Hepatocyte (in vitro differentiated cells): ENCODE results near the gene MBNL1. TPM values are rescaled to one million over a fixed set of nuclear protein-coding genes. Genes with fewer than 3 reads are reported as not detected.

Experiments
- DNase-seq: peaks from one replicate; pipeline ENCODE4 v3.0.0-alpha.2; 2016; ENCODE audit warnings: low spot score
- H2AFZ ChIP-seq: fragments of 200-600 bp; sonication (generic); 2 replicates; pipeline ENCODE4 v1.6.0; 2016; ENCODE audit warnings: antibody characterized with exemption, mild to moderate bottlenecking
- H3K27ac ChIP-seq: fragments of 200-600 bp; sonication (generic); 2 replicates; pipeline ENCODE4 v1.5.1; 2016; ENCODE audit warnings: mild to moderate bottlenecking
- H3K27me3 ChIP-seq: fragments of 200-600 bp; sonication (generic); 2 replicates; pipeline ENCODE4 v1.6.1; 2016
- H3K36me3 ChIP-seq: fragments of 200-600 bp; sonication (generic); replicated peaks from 2 replicates; pipeline ENCODE4 v1.5.1; 2016; ENCODE audit warnings: low read depth; ENCODE audit not compliant: insufficient read depth
- H3K4me1 ChIP-seq: fragments of 200-600 bp; sonication (generic); 2 replicates; pipeline ENCODE4 v1.5.1; 2016; ENCODE audit warnings: mild to moderate bottlenecking, moderate library complexity; ENCODE audit not compliant: insufficient read depth
- H3K4me2 ChIP-seq: fragments of 200-600 bp; sonication (generic); 2 replicates; pipeline ENCODE4 v1.6.0; 2016
- H3K4me3 ChIP-seq: fragments of 200-600 bp; sonication (generic); 2 replicates; pipeline ENCODE4 v1.5.1; 2016; ENCODE audit warnings: mild to moderate bottlenecking
- H3K79me2 ChIP-seq: fragments of 200-600 bp; sonication (generic); 2 replicates; pipeline ENCODE4 v1.6.0; 2017; ENCODE audit warnings: mild to moderate bottlenecking
- H3K9me2 ChIP-seq: fragments of 200-600 bp; sonication (generic); replicated peaks from 2 replicates; pipeline ENCODE4 v1.6.0; 2017; ENCODE audit warnings: mild to moderate bottlenecking; ENCODE audit not compliant: insufficient read depth
- H3K9me3 ChIP-seq: fragments of 200-600 bp; sonication (generic); 2 replicates; pipeline ENCODE4 v1.5.1; 2016; ENCODE audit warnings: low read depth, mild to moderate bottlenecking
- H4K20me1 ChIP-seq: fragments of 200-600 bp; sonication (generic); 2 replicates; pipeline ENCODE4 v1.6.0; 2016; ENCODE audit warnings: mild to moderate bottlenecking; ENCODE audit not compliant: insufficient read depth, poor library complexity, severe bottlenecking
- CTCF ChIP-seq: fragments of 200-600 bp; sonication (generic); IDR thresholded peaks from 2 replicates; pipeline ENCODE4 v1.5.1; 2016; ENCODE audit warnings: antibody characterized with exemption, mild to moderate bottlenecking; ENCODE audit not compliant: poor library complexity
- EZH2 ChIP-seq: fragments of 200-600 bp; sonication (generic); IDR thresholded peaks from 2 replicates; pipeline ENCODE4 v1.6.1; 2016; ENCODE audit warnings: antibody characterized with exemption, mild to moderate bottlenecking, borderline replicate concordance
- EZH2phosphoT487 ChIP-seq: fragments of 200-600 bp; sonication (generic); IDR thresholded peaks from one replicate; pipeline ENCODE4 v1.6.1; 2018; ENCODE audit warnings: antibody characterized with exemption, mild to moderate bottlenecking, low read depth, moderate library complexity; ENCODE audit not compliant: unreplicated experiment, severe bottlenecking
- WGBS: methylation state at CpG from one replicate; pipeline ENCODE4 v1.1.6; 2016; ENCODE audit warnings: low lambda C conversion rate; ENCODE audit errors: missing lambda C conversion rate; 5-methylcytosine and 5-hydroxymethylcytosine counted together
- polyA plus RNA-seq: library from polyadenylated mRNA; unstranded; fragments of >200 nt; fragmentation: Nextera tagmentation; extraction: Ambion mirVana; gene quantifications from 2 replicates; pipeline ENCODE4 v1.2.1, GENCODE V29; 2016
- total RNA-seq: library from RNA; depleted of rRNA; stranded (reverse); fragments of >200 nt; gene quantifications from 2 replicates; pipeline ENCODE4 v1.2.3, GENCODE V29; 2014

MBNL1 gene
- total and polyA plus RNA-seq, 2 experiments from 2014 or later: 20.5 to 104 TPM

GRCh38 chr3:152331018-152331541, 62.4 kb downstream of the MBNL1 start:
- H3K4me3 ChIP-seq: no peak overlapping the region
- no peaks in the 10 kb centered on the region for H3K9me2 ChIP-seq
- H3K79me2 ChIP-seq: peaks cover 91% of the 10 kb centered on the region
- peak overlapping the region; percentile 22 for H3K4me2 ChIP-seq
- peak; percentile 34 for DNase-seq
- H3K27me3 ChIP-seq: no peaks in the 10 kb centered on the region
- 70% methylated on average over 2 of the region's 2 CpGs for WGBS
- peak overlapping the region; percentile 36 for H3K27ac ChIP-seq
- H3K4me1 ChIP-seq: peaks cover 6% of the 10 kb centered on the region
- no peaks in the 10 kb centered on the region for H4K20me1 ChIP-seq
- TF ChIP-seq EZH2phosphoT487 (no peak), EZH2 (no peak), CTCF (no peak)
- no peak overlapping the region for H2AFZ ChIP-seq
- H3K9me3 ChIP-seq: no peaks in the 10 kb centered on the region
- H3K36me3 ChIP-seq: no peaks in the 10 kb centered on the region

- Histone ChIP-seq H3K4me3 (no peak overlapping the region), H4K20me1 (no peaks in the 10 kb centered on the region), H3K9me3 (no peaks in the 10 kb centered on the region), H3K9me2 (no peaks in the 10 kb centered on the region), H3K27me3 (no peaks in the 10 kb centered on the region), H3K4me1 (peaks cover 6% of the 10 kb centered on the region), H3K27ac (peak overlapping the region; percentile 36), H3K4me2 (no peak overlapping the region), H3K36me3 (no peaks in the 10 kb centered on the region), H2AFZ (no peak overlapping the region), H3K79me2 (peaks cover 91% of the 10 kb centered on the region)
- 80% methylated on average over 1 of the region's 1 CpG for WGBS
- no peak for TF ChIP-seq EZH2
- TF ChIP-seq CTCF: no peak
- TF ChIP-seq EZH2phosphoT487: no peak
- no peak for DNase-seq
Observed at GRCh38 chr3:152331998-152332397, 63.3 kb downstream of the MBNL1 start.

GRCh38 chr3:152333928-152334327, 65.2 kb downstream of the MBNL1 start:
- Histone ChIP-seq H3K9me2 (no peaks in the 10 kb centered on the region), H3K79me2 (peaks cover 94% of the 10 kb centered on the region), H3K4me2 (no peak overlapping the region), H4K20me1 (peaks cover 5% of the 10 kb centered on the region), H2AFZ (no peak overlapping the region), H3K27me3 (no peaks in the 10 kb centered on the region), H3K36me3 (no peaks in the 10 kb centered on the region), H3K4me3 (no peak overlapping the region), H3K27ac (no peak overlapping the region), H3K4me1 (no peaks in the 10 kb centered on the region), H3K9me3 (no peaks in the 10 kb centered on the region)
- 96% methylated on average over 1 of the region's 1 CpG for WGBS
- DNase-seq: no peak
- no peak for TF ChIP-seq CTCF
- no peak for TF ChIP-seq EZH2phosphoT487
- no peak for TF ChIP-seq EZH2

- no peak overlapping the region for H3K4me2 ChIP-seq
- H4K20me1 ChIP-seq: peaks cover 5% of the 10 kb centered on the region
- H3K79me2 ChIP-seq: peaks cover 87% of the 10 kb centered on the region
Observed at GRCh38 chr3:152334761-152335160, 66.0 kb downstream of the MBNL1 start.

More at GRCh38 chr3:152334761-152335160, 66.0 kb downstream of the MBNL1 start:
- TF ChIP-seq EZH2 (no peak), EZH2phosphoT487 (no peak), CTCF (no peak)
- H3K9me3 ChIP-seq: no peaks in the 10 kb centered on the region
- H2AFZ ChIP-seq: no peak overlapping the region
- WGBS: 99% methylated on average over 3 of the region's 3 CpGs
- no peaks in the 10 kb centered on the region for H3K27me3 ChIP-seq
- no peaks in the 10 kb centered on the region for H3K36me3 ChIP-seq
- no peak for DNase-seq
- no peak overlapping the region for H3K27ac ChIP-seq
- H3K4me3 ChIP-seq: no peak overlapping the region
- no peaks in the 10 kb centered on the region for H3K9me2 ChIP-seq
- H3K4me1 ChIP-seq: no peaks in the 10 kb centered on the region
